HG02678 (cell line): ENCODE results near the gene PEX3.
"Not testable (repeated sequence)": the region's sequence is repeated elsewhere in the genome, so short reads cannot be mapped to it uniquely, and the experiment has no call there.

Source experiments
- ATAC-seq: cut with Tn5 transposase; IDR thresholded peaks from one replicate; pipeline ENCODE4 v1.9.1; 2021; ENCODE audit warnings: mild to moderate bottlenecking, moderate library complexity; ENCODE audit not compliant: unreplicated experiment

The PEX3 gene

GRCh38 chr6:143505537-143505936 is 54.9 kb downstream of the PEX3 start:
- ATAC-seq = peak; percentile 27

- ATAC-seq = no peak
Observed at GRCh38 chr6:143506199-143506598, 55.6 kb downstream of the PEX3 start.

- ATAC-seq = no peak
Observed at GRCh38 chr6:143506620-143507019, 56.0 kb downstream of the PEX3 start.

GRCh38 chr6:143507358-143508145 is 56.9 kb downstream of the PEX3 start:
- ATAC-seq = peak; percentile 47

- ATAC-seq = not testable (repeated sequence)
Observed at GRCh38 chr6:143510326-143510725, 59.7 kb downstream of the PEX3 start.

- ATAC-seq = peak; percentile 64
Observed at GRCh38 chr6:143510991-143511891, 60.6 kb downstream of the PEX3 start, which contains the start of gene FUCA2. Gene FUCA2 (minus strand): TSS chr6:143511720. CDS start chr6:143511634, 86 bp downstream.

- no peak for ATAC-seq
Observed at GRCh38 chr6:143513410-143513809, 62.8 kb downstream of the PEX3 start.

- no peak for ATAC-seq
Observed at GRCh38 chr6:143515061-143515760, 64.6 kb downstream of the PEX3 start.

- ATAC-seq = no peak
Observed at GRCh38 chr6:143515766-143516355, 65.3 kb downstream of the PEX3 start.

- no peak for ATAC-seq
Observed at GRCh38 chr6:143516690-143517446, 66.3 kb downstream of the PEX3 start.

GRCh38 chr6:143517447-143517773 is 66.8 kb downstream of the PEX3 start:
- ATAC-seq = no peak

- no peak for ATAC-seq
Observed at GRCh38 chr6:143522039-143522600, 71.5 kb downstream of the PEX3 start.

- no peak for ATAC-seq
Observed at GRCh38 chr6:143525356-143525755, 74.8 kb downstream of the PEX3 start.

GRCh38 chr6:143527677-143528076 is 77.1 kb downstream of the PEX3 start:
- no peak for ATAC-seq

- ATAC-seq = peak; percentile 78
Observed at GRCh38 chr6:143528164-143528811, 77.7 kb downstream of the PEX3 start.

- ATAC-seq = no peak
Observed at GRCh38 chr6:143529095-143529494, 78.5 kb downstream of the PEX3 start.

- no peak for ATAC-seq
Observed at GRCh38 chr6:143531720-143532499, 81.3 kb downstream of the PEX3 start.

- ATAC-seq = no peak
Observed at GRCh38 chr6:143535189-143535614, 84.6 kb downstream of the PEX3 start.
